ENCODE measurements around the gene CDH4. TPM values are rescaled to one million over a fixed set of nuclear protein-coding genes. Genes with fewer than 3 reads are reported as not detected.

CDH4 gene
- total RNA-seq, 1 experiment from 2014 or later: 5.3 TPM

- Mint-ChIP-seq H3K27me3 (ENCODE audit: low read depth) (peaks cover 49% of the 10 kb centered on the region), H3K4me3 (no peak overlapping the region), H3K36me3 (peaks cover 11% of the 10 kb centered on the region), H3K4me1 (no peaks in the 10 kb centered on the region), H3K9me3 (peaks cover 31% of the 10 kb centered on the region), H3K27ac (no peak overlapping the region)
- TF ChIP-seq, protein P1, sequence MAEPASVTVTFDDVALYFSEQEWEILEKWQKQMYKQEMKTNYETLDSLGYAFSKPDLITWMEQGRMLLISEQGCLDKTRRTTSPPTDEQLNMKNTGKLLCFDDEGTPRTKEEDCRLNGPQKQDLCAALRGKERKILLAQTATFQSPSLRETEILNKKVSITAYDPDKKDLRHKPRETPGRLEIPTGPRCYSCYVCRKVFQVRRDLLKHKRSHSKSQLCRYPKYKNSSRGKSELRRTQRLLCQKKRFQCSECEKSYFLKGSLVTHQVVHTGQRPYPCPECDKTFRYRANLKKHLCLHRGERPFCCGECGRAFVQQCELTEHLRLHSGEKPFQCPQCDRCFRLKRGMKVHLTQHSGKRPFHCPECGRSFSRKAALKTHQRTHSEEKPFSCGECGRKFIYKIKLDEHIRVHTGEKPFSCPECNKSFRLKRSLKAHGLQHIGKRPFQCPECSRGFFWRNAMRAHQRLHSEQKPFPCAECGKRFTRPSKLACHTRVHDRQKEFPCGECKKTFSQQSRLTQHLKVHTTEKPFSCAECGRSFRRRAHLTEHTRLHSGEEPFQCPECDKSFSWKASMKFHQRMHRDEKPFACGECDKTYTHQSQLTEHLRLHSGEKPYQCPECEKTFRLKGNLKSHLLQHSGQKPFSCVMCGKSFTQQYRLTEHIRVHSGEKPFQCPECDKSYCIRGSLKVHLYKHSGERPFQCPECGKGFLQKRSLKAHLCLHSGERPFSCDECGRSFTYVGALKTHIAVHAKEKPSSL (CRISPR knock-in tag; conservative IDR thresholded peaks at IDR 0.05): no peak
- POLR2A ChIA-PET: no interaction called here
- CTCF ChIA-PET: no interaction called here
- DNase-seq (ENCODE audit: low spot score): no peak
- no peak for ATAC-seq
These were observed 363.7 kb downstream of the CDH4 start for GRCh38 chr20:61615806-61616205.

- ChIA-PET CTCF (no interaction called here), POLR2A (no interaction called here)
- H3K4me3 Mint-ChIP-seq: no peak overlapping the region
- no peaks in the 10 kb centered on the region for H3K4me1 Mint-ChIP-seq
- peaks cover 28% of the 10 kb centered on the region for H3K27me3 Mint-ChIP-seq (ENCODE audit: low read depth)
- ATAC-seq: no peak
- H3K27ac Mint-ChIP-seq: no peak overlapping the region
- peaks cover 11% of the 10 kb centered on the region for H3K9me3 Mint-ChIP-seq
- no peak for DNase-seq (ENCODE audit: low spot score)
- no peak for TF ChIP-seq SOX15 (CRISPR knock-in tag; IDR thresholded peaks at IDR 0.05)
- TF ChIP-seq TCF7 (CRISPR knock-in tag; IDR thresholded peaks at IDR 0.05; ENCODE audit: low read depth): no peak
- no peak for TF ChIP-seq CREM (CRISPR knock-in tag; IDR thresholded peaks at IDR 0.05)
- no peak for TF ChIP-seq FOXP4 (CRISPR knock-in tag; IDR thresholded peaks at IDR 0.05)
- TF ChIP-seq EMX1 (CRISPR knock-in tag; IDR thresholded peaks at IDR 0.05): no peak
- no peaks in the 10 kb centered on the region; the same call in 1 of the 2 replicates for H3K36me3 Mint-ChIP-seq
These were observed 367.7 kb downstream of the CDH4 start for GRCh38 chr20:61619751-61620150.

GRCh38 chr20:61620174-61620573 lies 368.1 kb downstream of the CDH4 start:
- Mint-ChIP-seq H3K4me3 (no peak overlapping the region), H3K4me1 (no peaks in the 10 kb centered on the region), H3K27me3 (ENCODE audit: low read depth) (peaks cover 31% of the 10 kb centered on the region), H3K27ac (no peak overlapping the region), H3K36me3 (no peaks in the 10 kb centered on the region; the same call in 1 of the 2 replicates), H3K9me3 (peaks cover 11% of the 10 kb centered on the region)
- POLR2A ChIA-PET: no interaction called here
- ATAC-seq (no peak), DNase-seq (ENCODE audit: low spot score) (no peak)
- CTCF ChIA-PET: no interaction called here
- TF ChIP-seq ZNF423 (CRISPR knock-in tag; IDR thresholded peaks at IDR 0.05) (no peak), CREB1 (CRISPR knock-in tag; IDR thresholded peaks at IDR 0.05) (no peak)
- TF ChIP-seq, protein P2, sequence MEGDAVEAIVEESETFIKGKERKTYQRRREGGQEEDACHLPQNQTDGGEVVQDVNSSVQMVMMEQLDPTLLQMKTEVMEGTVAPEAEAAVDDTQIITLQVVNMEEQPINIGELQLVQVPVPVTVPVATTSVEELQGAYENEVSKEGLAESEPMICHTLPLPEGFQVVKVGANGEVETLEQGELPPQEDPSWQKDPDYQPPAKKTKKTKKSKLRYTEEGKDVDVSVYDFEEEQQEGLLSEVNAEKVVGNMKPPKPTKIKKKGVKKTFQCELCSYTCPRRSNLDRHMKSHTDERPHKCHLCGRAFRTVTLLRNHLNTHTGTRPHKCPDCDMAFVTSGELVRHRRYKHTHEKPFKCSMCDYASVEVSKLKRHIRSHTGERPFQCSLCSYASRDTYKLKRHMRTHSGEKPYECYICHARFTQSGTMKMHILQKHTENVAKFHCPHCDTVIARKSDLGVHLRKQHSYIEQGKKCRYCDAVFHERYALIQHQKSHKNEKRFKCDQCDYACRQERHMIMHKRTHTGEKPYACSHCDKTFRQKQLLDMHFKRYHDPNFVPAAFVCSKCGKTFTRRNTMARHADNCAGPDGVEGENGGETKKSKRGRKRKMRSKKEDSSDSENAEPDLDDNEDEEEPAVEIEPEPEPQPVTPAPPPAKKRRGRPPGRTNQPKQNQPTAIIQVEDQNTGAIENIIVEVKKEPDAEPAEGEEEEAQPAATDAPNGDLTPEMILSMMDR (IDR thresholded peaks at IDR 0.05): no peak

GRCh38 chr20:61621035-61621730 lies 369.1 kb downstream of the CDH4 start:
- ChIA-PET CTCF (no interaction called here), POLR2A (no interaction called here)
- DNase-seq (ENCODE audit: low spot score) (no peak), ATAC-seq (no peak)
- H3K27me3 Mint-ChIP-seq (ENCODE audit: low read depth): peaks cover 34% of the 10 kb centered on the region
- no peak overlapping the region for H3K27ac Mint-ChIP-seq
- H3K4me3 Mint-ChIP-seq: no peak overlapping the region
- H3K4me1 Mint-ChIP-seq: no peaks in the 10 kb centered on the region
- H3K9me3 Mint-ChIP-seq: peaks cover 6% of the 10 kb centered on the region
- no peaks in the 10 kb centered on the region; the same call in 1 of the 2 replicates for H3K36me3 Mint-ChIP-seq
- TF ChIP-seq ELF4 (CRISPR knock-in tag; IDR thresholded peaks at IDR 0.05; ENCODE audit: low read depth): no peak
- no peak for TF ChIP-seq ZBTB43 (CRISPR knock-in tag; IDR thresholded peaks at IDR 0.05)
- TF ChIP-seq ZNF232 (CRISPR knock-in tag; IDR thresholded peaks at IDR 0.05): no peak
- TF ChIP-seq MXD4 (CRISPR knock-in tag; IDR thresholded peaks at IDR 0.05; ENCODE audit: borderline replicate concordance): no peak
- TF ChIP-seq MYBL2 (CRISPR knock-in tag; IDR thresholded peaks at IDR 0.05): no peak
- TF ChIP-seq, protein P3, sequence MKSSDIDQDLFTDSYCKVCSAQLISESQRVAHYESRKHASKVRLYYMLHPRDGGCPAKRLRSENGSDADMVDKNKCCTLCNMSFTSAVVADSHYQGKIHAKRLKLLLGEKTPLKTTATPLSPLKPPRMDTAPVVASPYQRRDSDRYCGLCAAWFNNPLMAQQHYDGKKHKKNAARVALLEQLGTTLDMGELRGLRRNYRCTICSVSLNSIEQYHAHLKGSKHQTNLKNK (CRISPR knock-in tag; IDR thresholded peaks at IDR 0.05): no peak
- TF ChIP-seq ARID4B (CRISPR knock-in tag; IDR thresholded peaks at IDR 0.05; ENCODE audit: borderline replicate concordance): no peak
- no peak for TF ChIP-seq FOXK1 (CRISPR knock-in tag; IDR thresholded peaks at IDR 0.05)
